D721Med (cell line): ENCODE measurements around the gene C1QTNF7.

Experiments
- DNase-seq: peaks from one replicate; pipeline ENCODE4 v3.0.0; 2011; ENCODE audit warnings: low spot score; ENCODE audit not compliant: insufficient read length
- FAIRE-seq: peaks from 2 replicates; lab custom pipeline; 2011; peaks lifted over from hg19 to GRCh38; lab: Jason Lieb, UNC
- TF ChIP-seq, protein P1 (sequence below): IDR thresholded peaks from 2 replicates; pipeline ENCODE4 v1.5.1; 2012; ENCODE audit warnings: mild to moderate bottlenecking, control low read depth; ENCODE audit not compliant: insufficient read depth; ENCODE audit errors: missing control alignments

C1QTNF7 gene

GRCh38 chr4:15469402-15470127, 41.7 kb downstream of the C1QTNF7 start, which contains the start of gene CC2D2A:
CC2D2A (plus strand) TSS chr4:15469882; CDS start chr4:15475933, 6,051 bp downstream.
- TF ChIP-seq, protein P1, sequence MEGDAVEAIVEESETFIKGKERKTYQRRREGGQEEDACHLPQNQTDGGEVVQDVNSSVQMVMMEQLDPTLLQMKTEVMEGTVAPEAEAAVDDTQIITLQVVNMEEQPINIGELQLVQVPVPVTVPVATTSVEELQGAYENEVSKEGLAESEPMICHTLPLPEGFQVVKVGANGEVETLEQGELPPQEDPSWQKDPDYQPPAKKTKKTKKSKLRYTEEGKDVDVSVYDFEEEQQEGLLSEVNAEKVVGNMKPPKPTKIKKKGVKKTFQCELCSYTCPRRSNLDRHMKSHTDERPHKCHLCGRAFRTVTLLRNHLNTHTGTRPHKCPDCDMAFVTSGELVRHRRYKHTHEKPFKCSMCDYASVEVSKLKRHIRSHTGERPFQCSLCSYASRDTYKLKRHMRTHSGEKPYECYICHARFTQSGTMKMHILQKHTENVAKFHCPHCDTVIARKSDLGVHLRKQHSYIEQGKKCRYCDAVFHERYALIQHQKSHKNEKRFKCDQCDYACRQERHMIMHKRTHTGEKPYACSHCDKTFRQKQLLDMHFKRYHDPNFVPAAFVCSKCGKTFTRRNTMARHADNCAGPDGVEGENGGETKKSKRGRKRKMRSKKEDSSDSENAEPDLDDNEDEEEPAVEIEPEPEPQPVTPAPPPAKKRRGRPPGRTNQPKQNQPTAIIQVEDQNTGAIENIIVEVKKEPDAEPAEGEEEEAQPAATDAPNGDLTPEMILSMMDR = no peak
- no peak for DNase-seq
- peak; percentile 71 for FAIRE-seq

- FAIRE-seq = no peak
Measured at GRCh38 chr4:15470128-15470475, 42.3 kb downstream of the C1QTNF7 start.

GRCh38 chr4:15476396-15476795, 48.6 kb downstream of the C1QTNF7 start:
- FAIRE-seq = no peak

More at GRCh38 chr4:15470128-15470475, 42.3 kb downstream of the C1QTNF7 start:
- TF ChIP-seq, protein P1 = no peak
- DNase-seq = no peak

GRCh38 chr4:15478724-15479088, 50.9 kb downstream of the C1QTNF7 start:
- no peak for FAIRE-seq
- DNase-seq = no peak
- TF ChIP-seq, protein P1 = no peak

More at GRCh38 chr4:15476396-15476795, 48.6 kb downstream of the C1QTNF7 start:
- TF ChIP-seq, protein P1 = no peak
- no peak for DNase-seq

GRCh38 chr4:15479089-15479912, 51.5 kb downstream of the C1QTNF7 start:
- FAIRE-seq (peak; percentile 85), DNase-seq (peak; percentile 38)
- TF ChIP-seq, protein P1 = peak; percentile 91

DNA sequence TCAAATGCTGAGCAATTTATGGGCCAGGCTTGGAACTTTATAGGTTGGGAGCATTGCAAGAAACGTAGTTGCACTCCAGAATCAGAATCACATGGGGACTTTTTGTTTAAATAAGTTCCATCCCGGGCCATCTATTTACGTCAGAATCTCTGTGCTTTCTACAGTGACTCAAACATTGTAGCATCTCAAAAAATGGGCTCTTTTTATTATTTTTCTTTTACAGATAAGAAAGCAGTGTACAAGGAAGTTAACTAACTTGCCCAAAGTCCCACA, 52.0 kb downstream of the C1QTNF7 start:
- TF ChIP-seq, protein P1 = no peak
- DNase-seq (no peak), FAIRE-seq (no peak)
